Heart right ventricle (tissue), 16 donors: Measurements from ENCODE around the gene EFNA2. TPM values are rescaled to one million over a fixed set of nuclear protein-coding genes. Genes with fewer than 3 reads are reported as not detected.
"Not testable (repeated sequence)": the region's sequence is repeated elsewhere in the genome, so short reads cannot be mapped to it uniquely, and the experiment has no call there.

Experiments used
- ATAC-seq, 8 donors: fragments of 200-7000 bp; cut with Tn5 transposase; one replicate each; pipeline ENCODE4 v1.9.1; 2020; ENCODE audit warnings: mild to moderate bottlenecking in 8 of 8, moderate library complexity in 8 of 8, moderate number of reproducible peaks in 1 of 8
- DNase-seq, 2 donors: peaks; one replicate each; pipeline ENCODE4 v3.0.0-alpha.2; 2020
- H3K27ac ChIP-seq, 10 donors: fragments of 200-600 bp; sonication (generic) in 2 of 10; one replicate each; pipeline versions ENCODE4 v1.5.0 to v1.8.0; 2020 to 2022; ENCODE audit warnings: mild to moderate bottlenecking in 3 of 10
- H3K27me3 ChIP-seq, 7 donors: fragments of 200-600 bp; one replicate each; pipeline ENCODE4 v1.8.0; 2021 to 2022; ENCODE audit warnings: mild to moderate bottlenecking in 2 of 7
- H3K36me3 ChIP-seq, 9 donors: fragments of 200-600 bp; sonication (generic) in 1 of 9; one replicate each; pipeline versions ENCODE4 v1.5.0 to v1.8.0; 2020 to 2022; ENCODE audit warnings: mild to moderate bottlenecking in 2 of 9
- H3K4me1 ChIP-seq, 9 donors: fragments of 200-600 bp; sonication (generic) in 1 of 9; one replicate each; pipeline versions ENCODE4 v1.5.0 to v1.8.0; 2020 to 2022; ENCODE audit warnings: mild to moderate bottlenecking in 4 of 9
- H3K4me3 ChIP-seq, 10 donors: fragments of 200-600 bp; sonication (generic) in 2 of 10; one replicate each; pipeline versions ENCODE4 v1.5.0 to v1.8.0; 2020 to 2022; ENCODE audit warnings: mild to moderate bottlenecking in 7 of 10, moderate library complexity in 2 of 10
- H3K9me3 ChIP-seq, 11 donors: fragments of 200-600 bp in 10 of 11; sonication (generic) in 2 of 11; one replicate each; pipeline versions ENCODE4 v1.5.0 to v1.8.0; 2013 to 2022; ENCODE audit warnings: mild to moderate bottlenecking in 2 of 11, control low read depth in 1 of 11, moderate library complexity in 1 of 11
- CTCF ChIP-seq, 9 donors: fragments of 200-600 bp; sonication (generic) in 2 of 9; IDR thresholded peaks; one replicate each; pipeline versions ENCODE4 v1.5.0 to v1.8.0; 2021 to 2022; ENCODE audit warnings: antibody characterized with exemption in 9 of 9, mild to moderate bottlenecking in 5 of 9, moderate library complexity in 1 of 9
- WGBS, 2 donors: extraction: QIAGEN DNeasy Blood & Tissue Kit; methylation state at CpG; one replicate each; pipeline ENCODE4 v1.1.7; 2013; ENCODE audit warnings: inconsistent platforms in 1 of 2; 5-methylcytosine and 5-hydroxymethylcytosine counted together
- intact Hi-C, 10 donors: fragments of 100-400 bp; cut with DNase I; formaldehyde crosslinking; loops; one replicate each; pipeline versions ENCODE4 v1.11.1 to v1.14.2; 2022
- polyA plus RNA-seq, 2 donors: library from polyadenylated mRNA; stranded (reverse); fragments of 200-250 nt; gene quantifications; one replicate each; pipeline ENCODE4 v1.2.3, GENCODE V29; 2013
- total RNA-seq, 10 donors: library from RNA; stranded (reverse); fragmentation: NEBNext Ultra II Directional in 3 of 10; extraction: Animal tissue kit (Norgen Biotek cat#: 25700) in 3 of 10; gene quantifications; one replicate each; pipeline versions ENCODE4 v1.2.1 to v1.2.4, GENCODE V29; 2021 to 2023
- donor health status: Arrhythmogenic right ventricular cardiomyopathy.
- donor health status: ischemic (EF 13 %, LVEDD 7.1; RV severe dilation, severe dysfunction).
- donor health status: healthy with polysubstance abuse.
- donor health status: DM: no; HTN: yes; CAD: no.
- donor health status: DM: no; HTN: no; CAD: no.
- donor health status: ischemic (EF 25% LVEDD 6.9; RV normal size, moderate dysfunction).
- donor health status: ischemic (EF 25% LVEDD 5.7; RV mildly dilated, moderate dysfunction).
- donor health status: healthy.
- donor health status: DM: yes; HTN: yes; CAD: no.
- donor health status: Ischemic cardiomyopathy.
- donor health status: ischemic (EF 35%, LVEDD 5.7; RV mildly dilated, moderate dysfunction).
- donor health status: nonischemic (EF 11% LVEDD 7.7; RV severe dilation, severe dysfunction).
- donor health status: DM: yes; HTN: yes; CAD: no.
- donor health status: PGD.
- donor health status: ischemic (EF 29% LVEDD 5.4; RV normal size, mild dysfunction).
- donor health status: nonischemic (EF 23%, LVEDD 6.1; RV moderate dilation, normal function).

Gene EFNA2
- total and polyA plus RNA-seq, 12 donors, result 0.04 to 0.45 TPM; not detected in 10

DNA sequence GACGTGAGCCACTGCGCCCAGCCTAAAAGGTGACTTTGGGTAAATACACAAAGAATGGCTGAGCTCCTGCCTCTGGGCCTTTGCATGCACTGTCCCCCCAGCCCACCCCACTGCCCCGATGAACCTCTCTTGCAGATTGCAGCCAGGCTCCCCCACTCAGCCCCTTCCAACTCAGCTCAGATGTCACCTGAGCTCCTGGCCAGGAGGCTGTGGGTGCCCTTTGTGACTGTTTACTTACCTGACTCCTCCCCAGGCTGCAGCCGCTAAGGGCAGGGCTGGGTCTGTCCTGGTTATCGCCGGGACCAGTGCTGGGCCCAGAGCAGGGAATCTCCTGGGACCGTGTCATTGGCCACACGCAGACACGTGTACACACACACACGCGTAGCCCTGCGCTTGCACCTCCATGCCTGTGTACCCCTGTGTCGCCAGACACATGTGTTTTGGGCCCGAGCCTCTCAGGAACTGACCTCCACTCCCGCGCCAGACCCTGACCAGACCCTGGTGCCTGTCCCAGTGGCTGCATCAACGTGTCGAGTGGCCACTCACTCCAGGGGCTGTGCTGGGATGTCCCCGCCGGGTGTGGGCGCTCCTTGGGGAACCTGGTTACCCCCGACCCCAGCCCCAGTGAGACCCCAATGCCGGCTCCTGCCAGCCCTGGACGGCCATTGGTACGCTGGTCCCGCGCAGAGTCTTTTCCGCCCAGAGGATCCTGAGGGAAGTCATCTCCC lies 18.7 kb downstream of the EFNA2 start:
- 90 to 91% methylated on average over 28 of the region's 28 CpGs for WGBS, 2 donors
- intact Hi-C loops, result no loop called here
- TF ChIP-seq CTCF (IDR thresholded peaks at IDR 0.05), result no peak
- Histone ChIP-seq H3K27me3 (peaks cover 0 to 7% (median under 1%) of the 10 kb centered on the region in 7 donors), H3K27ac (no peak overlapping the region), H3K9me3 (no peaks in the 10 kb centered on the region), H3K36me3 (no peaks in the 10 kb centered on the region), H3K4me3 (no peak overlapping the region), H3K4me1 (no peaks in the 10 kb centered on the region)
- DNase-seq (no peak), ATAC-seq (peak in 2 of 8 donors; percentile 28 to 56)

GRCh38 chr19:1305354-1305753 lies 19.7 kb downstream of the EFNA2 start:
- peaks cover 0 to 12% (median 7%) of the 10 kb centered on the region in 7 donors for H3K27me3 ChIP-seq
- H3K36me3 ChIP-seq, H3K9me3 ChIP-seq, H3K27ac ChIP-seq, H3K4me1 ChIP-seq, intact Hi-C loops, H3K4me3 ChIP-seq, DNase-seq, ATAC-seq: not testable (repeated sequence)
- 86 to 87% methylated on average over 9 of the region's 9 CpGs for WGBS, 2 donors

DNA sequence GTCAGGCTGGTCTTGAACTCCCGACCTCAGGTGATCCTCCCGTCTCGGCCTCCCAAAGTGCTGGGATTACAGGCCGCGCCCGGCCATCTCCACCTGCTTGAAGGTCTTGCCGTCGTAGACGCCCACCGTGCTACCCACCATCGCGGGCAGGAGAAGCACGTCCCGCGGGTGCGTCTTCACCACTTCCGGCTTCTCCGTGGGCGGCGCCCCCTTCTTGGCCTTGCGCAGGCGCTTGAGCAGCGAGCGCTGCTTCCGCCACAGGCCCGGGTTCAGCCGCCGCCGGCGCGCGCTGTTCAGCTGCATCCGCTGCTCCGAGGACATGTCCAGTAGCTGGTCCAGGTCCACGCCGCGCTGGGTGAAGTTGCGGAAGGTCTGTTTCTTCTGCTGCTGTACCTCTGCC lies 21.6 kb downstream of the EFNA2 start:
- 94 to 95% methylated on average over 37 of the region's 38 CpGs for WGBS, 2 donors
- intact Hi-C loops, result no loop called here

DNA sequence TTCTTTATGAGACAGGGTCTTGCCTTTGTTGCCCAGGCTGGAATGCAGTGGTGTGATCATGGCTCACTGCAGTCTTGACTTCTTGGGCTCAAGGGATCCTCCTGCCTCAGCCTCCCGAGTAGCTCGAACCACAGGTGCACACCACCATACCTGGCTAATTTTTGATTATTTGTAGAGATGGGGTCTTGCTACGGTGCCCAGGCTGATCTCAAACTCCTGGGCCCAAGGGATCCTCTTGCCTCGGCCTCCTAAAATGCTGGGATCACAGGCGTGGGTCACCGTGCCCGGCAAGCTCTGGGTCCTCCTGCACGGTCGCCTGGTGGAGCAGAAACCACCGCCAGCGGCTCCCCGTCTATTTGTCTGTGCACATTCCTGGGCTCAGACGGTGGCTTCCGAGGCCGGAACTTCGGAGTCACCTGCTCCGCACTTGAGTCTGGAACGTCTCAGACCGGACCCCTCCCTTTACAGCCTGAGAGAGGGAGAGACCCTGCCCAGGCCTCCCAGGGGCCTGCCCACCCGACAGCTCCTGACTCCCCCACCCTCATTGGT lies 22.2 kb downstream of the EFNA2 start:
- H3K4me3 ChIP-seq, result no peak overlapping the region
- intact Hi-C loops, result no loop called here
- TF ChIP-seq CTCF (IDR thresholded peaks at IDR 0.05), result no peak
- H3K27me3 ChIP-seq, result peaks cover 0 to 28% (median 15%) of the 10 kb centered on the region in 7 donors
- ATAC-seq (no peak), DNase-seq (no peak)
- no peaks in the 10 kb centered on the region for H3K4me1 ChIP-seq
- H3K36me3 ChIP-seq, result no peaks in the 10 kb centered on the region
- WGBS, 2 donors, result 92 to 93% methylated on average over 20 of the region's 20 CpGs
- no peaks in the 10 kb centered on the region for H3K9me3 ChIP-seq
- no peak overlapping the region for H3K27ac ChIP-seq

More for the DNA sequence above, 21.6 kb downstream of the EFNA2 start:
- no peaks in the 10 kb centered on the region for H3K9me3 ChIP-seq
- no peak for ATAC-seq
- H3K4me3 ChIP-seq, result no peak overlapping the region
- no peaks in the 10 kb centered on the region for H3K4me1 ChIP-seq
- H3K36me3 ChIP-seq, result no peaks in the 10 kb centered on the region
- no peak for DNase-seq
- no peak for TF ChIP-seq CTCF (IDR thresholded peaks at IDR 0.05)
- peaks cover 0 to 28% (median 15%) of the 10 kb centered on the region in 7 donors for H3K27me3 ChIP-seq
- no peak overlapping the region for H3K27ac ChIP-seq

GRCh38 chr19:1308718-1309117 lies 23.0 kb downstream of the EFNA2 start:
- no peak for DNase-seq
- Histone ChIP-seq H3K9me3 (no peaks in the 10 kb centered on the region), H3K36me3 (no peaks in the 10 kb centered on the region), H3K27ac (no peak overlapping the region), H3K4me3 (no peak overlapping the region), H3K27me3 (peaks cover 0 to 35% (median 22%) of the 10 kb centered on the region in 7 donors), H3K4me1 (no peaks in the 10 kb centered on the region)
- WGBS, 2 donors, result 49 to 53% methylated on average over 11 of the region's 11 CpGs
- intact Hi-C loops, result no loop called here
- TF ChIP-seq CTCF (IDR thresholded peaks at IDR 0.05), result no peak
- ATAC-seq, result no peak
